DMS114 treated with DMSO at 0.1 percent for 48 hours (cell line): Measurements from ENCODE around the gene SOCS1.

Experiments
- DNase-seq: peaks from one replicate; lab custom pipeline; 2025; ENCODE audit not compliant: unreplicated experiment; lab: John Stamatoyannopoulos, UW

Gene SOCS1

GRCh38 chr16:11263737-11264136 is 7.7 kb upstream of the SOCS1 start:
- no peak for DNase-seq

GRCh38 chr16:11262915-11263314 is 6.9 kb upstream of the SOCS1 start:
- no peak for DNase-seq

GRCh38 chr16:11260596-11260966 is 4.6 kb upstream of the SOCS1 start:
- no peak for DNase-seq

GRCh38 chr16:11259655-11260595 is 3.9 kb upstream of the SOCS1 start:
- DNase-seq = no peak

GRCh38 chr16:11258553-11259492 is 2.8 kb upstream of the SOCS1 start:
- DNase-seq = no peak

- DNase-seq = peak; percentile 69
These were observed 1.3 kb upstream of the SOCS1 start for GRCh38 chr16:11257131-11257938.

- DNase-seq = peak; percentile 14
These were observed 692 bp upstream of the SOCS1 start for GRCh38 chr16:11256661-11257130.

- DNase-seq = no peak
These were observed 879 bp downstream of the SOCS1 start for GRCh38 chr16:11254913-11255736.

GRCh38 chr16:11253995-11254912 is 1.8 kb downstream of the SOCS1 start:
- DNase-seq = no peak

- DNase-seq = no peak
These were observed 2.7 kb downstream of the SOCS1 start for GRCh38 chr16:11253009-11253994.

GRCh38 chr16:11252482-11252931 is 3.5 kb downstream of the SOCS1 start:
- DNase-seq = no peak

- no peak for DNase-seq
These were observed 4.2 kb downstream of the SOCS1 start for GRCh38 chr16:11251525-11252481.

- DNase-seq = no peak
These were observed 5.0 kb downstream of the SOCS1 start for GRCh38 chr16:11250786-11251524.

- no peak for DNase-seq
These were observed 5.8 kb downstream of the SOCS1 start for GRCh38 chr16:11250091-11250785.
